Measurements from ENCODE around the gene LPAR3.

DNA sequence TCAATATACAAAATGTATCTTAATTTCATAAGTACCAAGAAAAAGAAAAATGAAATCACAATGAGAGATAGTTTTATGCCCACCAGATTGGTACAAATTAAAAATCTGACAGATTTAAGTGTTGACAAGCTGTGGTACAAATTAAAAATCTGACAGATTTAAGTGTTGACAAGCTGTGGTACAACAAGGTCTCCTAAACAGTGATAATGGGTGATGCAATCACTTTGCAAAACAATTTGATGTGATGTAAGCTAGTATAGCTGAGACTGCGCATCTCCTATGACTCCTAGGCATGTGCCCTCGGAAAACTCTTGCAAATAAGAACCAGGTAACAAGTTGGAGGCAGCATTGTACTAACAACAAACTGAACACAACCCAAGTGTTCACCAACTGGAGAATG is 100.6 kb downstream of the LPAR3 start:
- TF ChIP-seq, protein P1, sequence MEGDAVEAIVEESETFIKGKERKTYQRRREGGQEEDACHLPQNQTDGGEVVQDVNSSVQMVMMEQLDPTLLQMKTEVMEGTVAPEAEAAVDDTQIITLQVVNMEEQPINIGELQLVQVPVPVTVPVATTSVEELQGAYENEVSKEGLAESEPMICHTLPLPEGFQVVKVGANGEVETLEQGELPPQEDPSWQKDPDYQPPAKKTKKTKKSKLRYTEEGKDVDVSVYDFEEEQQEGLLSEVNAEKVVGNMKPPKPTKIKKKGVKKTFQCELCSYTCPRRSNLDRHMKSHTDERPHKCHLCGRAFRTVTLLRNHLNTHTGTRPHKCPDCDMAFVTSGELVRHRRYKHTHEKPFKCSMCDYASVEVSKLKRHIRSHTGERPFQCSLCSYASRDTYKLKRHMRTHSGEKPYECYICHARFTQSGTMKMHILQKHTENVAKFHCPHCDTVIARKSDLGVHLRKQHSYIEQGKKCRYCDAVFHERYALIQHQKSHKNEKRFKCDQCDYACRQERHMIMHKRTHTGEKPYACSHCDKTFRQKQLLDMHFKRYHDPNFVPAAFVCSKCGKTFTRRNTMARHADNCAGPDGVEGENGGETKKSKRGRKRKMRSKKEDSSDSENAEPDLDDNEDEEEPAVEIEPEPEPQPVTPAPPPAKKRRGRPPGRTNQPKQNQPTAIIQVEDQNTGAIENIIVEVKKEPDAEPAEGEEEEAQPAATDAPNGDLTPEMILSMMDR (IDR thresholded peaks at IDR 0.05), result no peak
- no peak for TF ChIP-seq POLR2A (IDR thresholded peaks at IDR 0.05)

Data from Peyer's patch (tissue), 4 donors.